Measurements from ENCODE around the gene GDI1. TPM values are rescaled to one million over a fixed set of nuclear protein-coding genes. Genes with fewer than 3 reads are reported as not detected.

The GDI1 gene
- total RNA-seq, 2 donors from 2014 or later: 157 to 187 TPM

GRCh38 chrX:154478728-154479622 lies 42.0 kb downstream of the GDI1 start, which contains the start of gene LAGE3:
TSS of gene LAGE3 (minus strand) at chrX:154479281. CDS start at chrX:154478915, 366 bp downstream.
- ATAC-seq (peak; percentile 93 to 94), DNase-seq (ENCODE audit: low spot score) (peak; percentile 93)
- H3K4me3 Mint-ChIP-seq: peak within 1 kb of the TSS; percentile 80
- H3K4me1 Mint-ChIP-seq (ENCODE audit: low read depth in 2 of 2): peaks cover 4 to 6% of the 10 kb centered on the region in 2 donors
- peaks cover 0 to 3% of the 10 kb centered on the region in 2 donors for H3K27me3 Mint-ChIP-seq
- H3K27ac Mint-ChIP-seq: peak within 1 kb of the TSS; percentile 87 to 94
- no peaks in the 10 kb centered on the region for H3K9me3 Mint-ChIP-seq
- no peaks in the 10 kb centered on the region for H3K36me3 Mint-ChIP-seq

DNA sequence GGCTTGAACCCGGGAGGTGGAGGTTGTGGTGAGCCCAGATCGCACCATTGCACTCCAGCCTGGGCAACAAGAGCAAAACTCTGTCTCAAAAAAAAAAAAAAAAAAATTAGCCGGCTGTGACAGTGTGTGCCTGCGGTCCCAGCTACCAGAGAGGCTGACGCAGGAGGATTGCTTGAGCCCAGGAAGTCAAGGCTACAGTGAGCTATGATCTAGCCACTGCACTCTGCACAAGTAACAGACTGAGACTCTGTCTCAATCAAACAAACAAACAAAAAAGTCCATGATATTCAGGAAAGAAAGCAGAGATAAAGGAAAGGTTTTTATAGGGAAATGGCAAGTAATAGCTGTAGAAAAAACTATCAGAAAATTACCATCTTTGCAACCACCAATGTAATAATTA lies 44.2 kb downstream of the GDI1 start:
- Mint-ChIP-seq H3K4me3 (no peak overlapping the region), H3K27ac (no peak overlapping the region), H3K9me3 (no peaks in the 10 kb centered on the region), H3K27me3 (peaks cover 0 to 3% of the 10 kb centered on the region in 2 donors), H3K36me3 (no peaks in the 10 kb centered on the region), H3K4me1 (ENCODE audit: low read depth in 2 of 2) (peaks cover 4 to 6% of the 10 kb centered on the region in 2 donors)
- no peak for ATAC-seq
- DNase-seq (ENCODE audit: low spot score): no peak

GRCh38 chrX:154481911-154482601 lies 45.1 kb downstream of the GDI1 start:
- H3K9me3 Mint-ChIP-seq: no peaks in the 10 kb centered on the region
- H3K36me3 Mint-ChIP-seq: no peaks in the 10 kb centered on the region
- H3K27me3 Mint-ChIP-seq: peaks cover 0 to 3% of the 10 kb centered on the region in 2 donors
- DNase-seq (ENCODE audit: low spot score) (no peak), ATAC-seq (no peak)
- H3K4me3 Mint-ChIP-seq: no peak overlapping the region
- H3K4me1 Mint-ChIP-seq (ENCODE audit: low read depth in 2 of 2): peaks cover 4 to 6% of the 10 kb centered on the region in 2 donors
- H3K27ac Mint-ChIP-seq: no peak overlapping the region

DNA sequence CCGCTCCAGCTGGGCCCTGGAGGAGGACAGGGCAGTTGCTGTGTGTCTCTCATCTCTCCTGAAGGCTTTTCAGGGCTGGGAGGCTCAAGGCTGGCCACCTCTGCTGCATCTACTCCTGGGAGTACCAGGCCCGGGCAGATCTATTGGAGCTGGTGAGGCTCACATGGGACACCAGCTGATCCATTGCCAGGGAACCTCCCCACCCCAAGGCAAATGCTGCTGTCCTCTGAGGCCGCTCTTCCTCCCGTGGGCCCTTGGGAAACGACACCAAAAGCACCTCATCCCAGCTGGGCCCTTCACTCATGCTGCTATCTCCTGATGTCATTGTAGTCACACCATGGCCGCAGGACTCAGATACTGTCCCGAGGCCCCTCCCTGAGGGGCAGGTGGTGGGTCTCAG lies 45.8 kb downstream of the GDI1 start:
- DNase-seq (ENCODE audit: low spot score) (no peak), ATAC-seq (no peak)
- H3K9me3 Mint-ChIP-seq: no peaks in the 10 kb centered on the region
- no peak overlapping the region for H3K27ac Mint-ChIP-seq
- no peak overlapping the region for H3K4me3 Mint-ChIP-seq
- peaks cover 0 to 3% of the 10 kb centered on the region in 2 donors for H3K27me3 Mint-ChIP-seq
- peaks cover 4 to 7% of the 10 kb centered on the region in 2 donors for H3K4me1 Mint-ChIP-seq (ENCODE audit: low read depth in 2 of 2)
- H3K36me3 Mint-ChIP-seq: no peaks in the 10 kb centered on the region

DNA sequence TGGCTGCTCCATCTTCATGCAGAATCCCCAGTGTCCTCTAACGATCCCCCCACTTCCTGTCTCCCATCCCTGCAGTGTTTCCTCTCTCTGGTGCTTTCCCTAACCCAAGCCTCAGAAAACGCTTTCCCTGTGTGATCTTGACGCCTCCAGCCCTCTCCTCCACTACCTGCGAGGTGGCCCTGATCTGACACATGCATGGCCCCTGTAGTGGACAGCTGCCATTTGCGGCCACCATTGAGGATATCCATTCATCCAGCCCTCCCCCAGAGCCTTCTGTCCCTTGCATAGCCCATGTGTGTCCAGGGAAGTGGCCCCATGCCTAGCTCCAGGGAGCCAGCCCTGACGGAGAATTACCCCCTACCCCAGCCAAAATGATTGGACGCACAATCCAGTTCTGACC lies 46.4 kb downstream of the GDI1 start:
- peaks cover 0 to 3% of the 10 kb centered on the region in 2 donors for H3K27me3 Mint-ChIP-seq
- H3K9me3 Mint-ChIP-seq: no peaks in the 10 kb centered on the region
- ATAC-seq (no peak), DNase-seq (ENCODE audit: low spot score) (no peak)
- no peaks in the 10 kb centered on the region for H3K36me3 Mint-ChIP-seq
- H3K4me3 Mint-ChIP-seq: no peak overlapping the region
- H3K4me1 Mint-ChIP-seq (ENCODE audit: low read depth in 2 of 2): peaks cover 4 to 12% of the 10 kb centered on the region in 2 donors
- no peak overlapping the region for H3K27ac Mint-ChIP-seq

DNA sequence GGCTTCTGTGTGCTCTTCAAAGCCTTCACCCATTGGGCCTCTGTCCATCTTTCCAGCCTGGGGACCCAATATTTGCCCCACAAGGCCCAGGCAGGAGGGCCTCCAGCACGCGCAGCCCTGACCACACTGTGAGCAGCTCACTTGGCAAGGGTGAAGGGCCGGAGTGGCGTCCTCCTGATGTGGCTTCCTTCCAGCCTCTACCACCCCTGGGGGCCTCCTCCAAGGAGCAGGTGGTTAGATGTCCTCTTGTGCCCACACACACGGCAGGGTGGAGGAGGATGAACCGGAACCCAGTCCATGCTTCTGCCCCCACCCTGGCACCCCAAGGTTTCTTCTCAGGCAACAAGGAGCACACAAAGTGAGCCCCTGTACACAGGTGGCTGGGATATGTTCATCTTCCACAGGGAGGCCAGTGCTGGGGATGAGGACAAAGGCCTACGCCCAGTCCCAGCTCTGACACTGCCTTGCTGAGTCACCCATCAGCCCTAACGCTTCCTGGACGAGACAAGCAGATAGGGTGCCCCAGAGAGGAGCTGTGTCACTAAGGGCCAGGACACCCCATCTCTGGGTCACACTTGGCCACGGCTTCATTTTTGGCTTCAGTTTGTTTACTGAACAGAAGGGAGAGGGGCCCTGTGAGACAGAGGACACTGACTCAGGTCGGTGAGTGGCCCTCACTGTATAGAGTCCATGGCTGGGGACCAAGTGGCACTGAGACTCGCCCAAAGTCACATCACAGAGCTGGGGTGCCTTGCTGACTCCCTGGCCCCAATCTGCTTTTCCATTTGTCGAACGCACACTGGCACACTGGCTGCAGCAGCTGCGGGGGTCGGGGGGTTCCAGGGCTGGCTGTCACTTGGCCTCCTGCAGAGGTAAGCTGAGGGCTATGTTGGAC lies 47.5 kb downstream of the GDI1 start:
- peak overlapping the region in 1 of 2 donors; percentile 33 for H3K27ac Mint-ChIP-seq
- H3K4me3 Mint-ChIP-seq: peak overlapping the region; percentile 34
- DNase-seq (ENCODE audit: low spot score): no peak

GRCh38 chrX:154485150-154486051 lies 48.4 kb downstream of the GDI1 start:
- no peak for ATAC-seq
- Mint-ChIP-seq H3K9me3 (no peaks in the 10 kb centered on the region), H3K27me3 (peaks cover 0 to 3% of the 10 kb centered on the region in 2 donors), H3K36me3 (no peaks in the 10 kb centered on the region), H3K27ac (no peak overlapping the region), H3K4me3 (peak overlapping the region; percentile 30), H3K4me1 (ENCODE audit: low read depth in 2 of 2) (peaks cover 7 to 10% of the 10 kb centered on the region in 2 donors)
- DNase-seq (ENCODE audit: low spot score): no peak

More for the DNA sequence above, 47.5 kb downstream of the GDI1 start:
- Mint-ChIP-seq H3K4me1 (ENCODE audit: low read depth in 2 of 2) (peaks cover 2 to 8% of the 10 kb centered on the region in 2 donors), H3K27me3 (peaks cover 0 to 3% of the 10 kb centered on the region in 2 donors), H3K36me3 (no peaks in the 10 kb centered on the region), H3K9me3 (no peaks in the 10 kb centered on the region)
- no peak for ATAC-seq

DNA sequence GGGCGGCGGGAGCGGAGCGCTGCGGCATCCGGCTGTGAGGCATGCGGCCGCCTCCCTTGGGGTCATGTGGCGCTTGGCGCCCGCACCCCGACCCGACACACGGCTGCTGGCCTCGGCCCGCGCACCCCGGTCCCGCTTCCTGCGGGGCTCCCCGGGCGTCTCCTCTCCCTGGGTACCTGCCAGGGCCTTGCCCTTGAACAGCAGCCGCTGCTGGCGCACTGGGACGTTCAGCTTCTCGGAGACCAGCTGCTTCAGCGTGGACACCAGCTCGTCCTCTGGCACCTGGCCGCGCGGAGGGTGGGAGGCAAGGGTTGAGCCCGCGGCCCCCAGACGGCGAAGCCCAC lies 49.1 kb downstream of the GDI1 start:
- Mint-ChIP-seq H3K9me3 (no peaks in the 10 kb centered on the region), H3K4me1 (ENCODE audit: low read depth in 2 of 2) (peaks cover 7 to 10% of the 10 kb centered on the region in 2 donors), H3K27me3 (peaks cover 0 to 3% of the 10 kb centered on the region in 2 donors)

DNA sequence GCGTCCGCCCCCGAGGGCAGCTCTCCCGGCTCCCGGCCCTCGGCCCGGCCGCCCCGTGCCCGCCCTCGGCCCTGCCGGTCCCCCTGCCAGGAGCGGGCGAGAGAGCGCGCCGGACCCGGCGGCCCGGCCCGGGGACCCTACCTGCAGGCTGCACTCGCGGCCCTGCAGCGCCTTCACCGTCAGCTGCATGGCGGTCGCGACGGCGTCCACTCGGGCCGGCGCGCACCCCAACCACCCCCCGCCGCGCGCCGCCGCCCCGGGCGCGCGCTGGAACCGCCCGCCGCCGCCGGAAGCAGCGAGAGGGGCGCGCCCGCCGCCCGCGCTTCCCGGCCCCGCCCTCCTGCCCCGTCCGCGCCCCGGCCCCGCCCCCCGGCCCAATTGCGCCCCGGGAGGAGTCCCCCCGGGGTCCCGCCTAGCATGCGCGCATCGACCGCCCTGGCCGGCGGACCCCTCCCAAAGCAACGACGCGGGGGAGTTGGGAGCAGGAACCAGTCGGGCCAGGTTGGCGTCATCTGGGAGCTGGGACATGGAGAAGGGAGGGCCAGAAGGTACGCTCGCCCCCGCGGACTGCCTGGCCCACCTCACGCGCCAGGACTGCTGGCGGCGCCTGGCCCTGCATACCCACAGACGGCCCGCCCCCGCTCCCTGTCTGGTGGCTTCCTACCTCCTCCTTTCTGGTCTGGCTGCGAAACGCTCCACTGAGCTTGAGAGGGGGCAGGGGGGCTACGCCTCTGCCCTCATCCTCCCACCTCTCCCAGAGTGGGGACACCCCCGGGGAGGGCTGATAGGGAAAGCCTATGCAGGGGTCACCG lies 49.6 kb downstream of the GDI1 start, which contains the start of gene UBL4A:
TSS of gene UBL4A (minus strand) at position 220 of the 812 bp plus-strand sequence. CDS start at position 189, 31 bp downstream.
- DNase-seq (ENCODE audit: low spot score): peak; percentile 75
- H3K27me3 Mint-ChIP-seq: peaks cover 0 to 5% of the 10 kb centered on the region in 2 donors
- H3K27ac Mint-ChIP-seq: peak within 1 kb of the TSS in 1 of 2 donors; percentile 37
- no peaks in the 10 kb centered on the region for H3K9me3 Mint-ChIP-seq
- no peaks in the 10 kb centered on the region for H3K36me3 Mint-ChIP-seq
- peak within 1 kb of the TSS; percentile 72 for H3K4me3 Mint-ChIP-seq
- ATAC-seq: peak; percentile 60 to 64
- H3K4me1 Mint-ChIP-seq (ENCODE audit: low read depth in 2 of 2): peaks cover 10 to 14% of the 10 kb centered on the region in 2 donors

More for the DNA sequence above, 49.1 kb downstream of the GDI1 start:
- ATAC-seq (peak in 1 of 2 donors; percentile 25), DNase-seq (ENCODE audit: low spot score) (no peak)
- no peak overlapping the region for H3K4me3 Mint-ChIP-seq
- no peaks in the 10 kb centered on the region for H3K36me3 Mint-ChIP-seq
- no peak overlapping the region for H3K27ac Mint-ChIP-seq

DNA sequence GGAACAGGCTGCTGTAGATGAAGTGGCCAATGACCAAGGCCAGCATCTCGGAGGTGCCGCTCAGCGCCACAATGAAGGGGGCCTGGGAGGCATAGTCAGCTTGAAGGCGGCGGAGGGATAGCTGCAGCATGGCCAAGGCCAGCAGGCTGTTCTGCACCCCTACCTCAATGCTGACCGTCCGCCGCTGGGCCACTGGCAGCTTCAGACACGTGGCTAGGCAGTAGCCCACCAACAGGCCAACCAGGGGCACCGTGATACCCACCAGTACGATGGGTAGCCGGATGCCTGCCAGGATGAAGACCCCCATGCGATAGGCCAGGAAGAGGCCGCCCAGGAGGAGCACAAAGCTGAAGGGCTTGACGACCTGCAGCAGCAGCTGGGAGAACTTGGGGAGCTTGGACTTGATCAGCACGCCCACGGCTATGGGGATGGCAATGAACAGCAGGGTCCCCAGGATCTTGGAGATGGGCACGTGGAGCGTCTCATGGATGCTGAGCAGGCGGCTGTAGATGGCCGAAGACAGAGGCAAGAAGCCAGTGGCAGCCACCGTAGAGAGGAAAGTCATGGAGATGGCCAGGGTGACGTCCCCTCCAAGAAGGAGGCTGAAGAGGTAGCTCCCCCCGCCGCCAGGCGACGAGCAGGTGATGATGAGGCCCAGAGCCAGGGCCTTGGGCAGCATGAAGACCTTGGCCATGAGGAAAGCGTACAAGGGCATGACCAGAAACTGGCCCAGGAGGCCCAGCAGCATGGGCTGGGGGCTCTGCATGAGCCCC lies 50.8 kb downstream of the GDI1 start:
- no peaks in the 10 kb centered on the region for H3K9me3 Mint-ChIP-seq
- H3K4me3 Mint-ChIP-seq: peak overlapping the region; percentile 63
- ATAC-seq: no peak
- H3K36me3 Mint-ChIP-seq: no peaks in the 10 kb centered on the region
- H3K27ac Mint-ChIP-seq: peak overlapping the region in 1 of 2 donors; percentile 40
- DNase-seq (ENCODE audit: low spot score): no peak
- H3K27me3 Mint-ChIP-seq: peaks cover 0 to 3% of the 10 kb centered on the region in 2 donors
- peaks cover 10 to 14% of the 10 kb centered on the region in 2 donors for H3K4me1 Mint-ChIP-seq (ENCODE audit: low read depth in 2 of 2)

DNA sequence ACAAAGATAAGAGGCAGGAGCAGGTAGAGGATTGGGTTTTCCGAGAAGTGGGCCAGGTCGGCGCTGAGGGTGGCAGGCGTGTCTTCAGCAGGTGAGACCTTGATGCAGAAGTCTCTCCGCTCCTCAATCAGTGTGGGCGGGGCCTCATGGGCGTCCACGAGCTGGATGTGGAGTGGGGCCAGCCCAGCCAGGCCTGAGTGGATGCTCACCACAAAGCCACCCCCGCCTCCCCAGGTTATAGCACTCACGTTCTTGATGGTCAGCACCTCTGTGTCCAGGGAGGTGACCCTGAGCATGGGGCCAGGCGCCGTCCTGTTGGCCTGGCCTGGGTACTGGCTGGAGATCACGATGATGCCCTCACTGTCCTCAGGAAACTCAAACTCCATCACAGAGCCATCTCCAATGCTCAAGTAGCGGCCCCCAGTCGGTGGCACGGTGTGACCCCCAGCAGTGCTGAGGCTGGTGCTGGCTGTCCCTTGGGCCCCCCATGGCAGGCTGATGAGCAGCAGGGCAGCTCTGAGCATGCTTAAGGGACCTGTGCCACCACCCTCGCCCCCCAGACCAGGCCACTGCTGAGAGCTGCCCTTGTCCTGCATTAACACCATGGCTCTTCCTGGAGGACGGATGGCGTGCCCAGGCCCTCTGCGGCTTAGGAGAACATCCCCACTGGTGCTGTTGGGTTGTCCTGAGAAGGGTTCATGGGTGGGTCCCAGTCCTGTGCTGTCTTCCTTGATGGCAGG lies 51.6 kb downstream of the GDI1 start:
- H3K9me3 Mint-ChIP-seq: no peaks in the 10 kb centered on the region
- peaks cover 0 to 4% of the 10 kb centered on the region in 2 donors for H3K27me3 Mint-ChIP-seq
- peak overlapping the region in 1 of 2 donors; percentile 40 for H3K27ac Mint-ChIP-seq
- no peak for DNase-seq (ENCODE audit: low spot score)
- no peak for ATAC-seq
- H3K4me3 Mint-ChIP-seq: peak overlapping the region; percentile 63
- H3K36me3 Mint-ChIP-seq: no peaks in the 10 kb centered on the region
- peaks cover 10 to 14% of the 10 kb centered on the region in 2 donors for H3K4me1 Mint-ChIP-seq (ENCODE audit: low read depth in 2 of 2)
